Measurements from ENCODE around the gene NIT2.
"Not testable (repeated sequence)": the region's sequence is repeated elsewhere in the genome, so short reads cannot be mapped to it uniquely, and the experiment has no call there.

The NIT2 gene

GRCh38 chr3:100339786-100340185 is 5.2 kb downstream of the NIT2 start:
- DNase-seq, result no peak

DNA sequence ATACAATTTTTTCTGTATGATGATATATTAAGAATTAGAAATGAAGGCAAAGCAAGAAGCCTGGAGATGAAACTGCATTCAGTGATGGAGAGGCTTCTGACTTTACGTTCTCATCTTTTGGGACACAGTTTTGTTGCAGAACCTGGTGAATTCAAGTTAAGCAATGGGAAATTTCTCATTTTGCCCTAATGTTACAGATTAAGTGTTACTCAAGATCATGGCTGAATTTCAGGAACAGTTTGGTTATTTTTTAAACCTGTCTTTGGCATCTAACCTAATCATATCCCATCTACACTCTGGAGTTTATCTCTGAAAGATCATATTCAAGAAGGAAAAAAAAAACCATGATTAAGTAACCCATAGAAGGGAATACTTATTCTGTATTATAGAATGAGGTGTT is 6.0 kb downstream of the NIT2 start:
- DNase-seq, result no peak

- DNase-seq, result no peak
Observed at GRCh38 chr3:100348727-100349126, 14.2 kb downstream of the NIT2 start.

DNA sequence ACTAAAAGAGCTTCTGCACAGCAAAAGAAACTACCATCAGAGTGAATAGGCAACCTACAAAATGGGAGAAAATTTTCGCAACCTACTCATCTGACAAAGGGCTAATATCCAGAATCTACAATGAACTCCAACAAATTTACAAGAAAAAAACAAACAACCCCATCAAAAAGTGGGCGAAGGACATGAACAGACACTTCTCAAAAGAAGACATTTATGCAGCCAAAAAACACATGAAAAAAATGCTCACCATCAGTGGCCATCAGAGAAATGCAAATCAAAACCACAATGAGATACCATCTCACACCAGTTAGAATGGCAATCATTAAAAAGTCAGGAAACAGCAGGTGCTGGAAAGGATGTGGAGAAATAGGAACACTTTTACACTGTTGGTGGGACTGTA is 17.2 kb downstream of the NIT2 start:
- not testable (repeated sequence) for DNase-seq

GRCh38 chr3:100352296-100353231 is 18.0 kb downstream of the NIT2 start:
- no peak for DNase-seq

DNA sequence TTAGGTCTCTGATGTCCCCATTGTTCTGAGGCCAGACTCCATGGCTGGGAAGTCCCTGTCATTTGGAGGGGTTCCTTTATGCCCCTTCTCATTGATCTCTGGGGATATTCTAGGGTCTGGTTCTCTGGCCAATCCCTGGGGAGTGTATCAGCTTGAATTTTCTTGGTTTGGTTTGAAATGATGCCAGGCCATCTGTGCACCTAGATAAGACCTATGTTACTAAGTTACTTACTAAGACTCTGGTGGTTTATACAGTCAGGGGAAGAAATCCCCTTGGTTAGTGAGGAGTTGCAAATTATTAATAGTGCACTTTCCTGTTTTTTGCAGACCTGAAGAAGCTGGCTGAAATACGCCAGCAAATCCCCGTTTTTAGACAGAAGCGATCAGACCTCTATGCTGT is 20.3 kb downstream of the NIT2 start:
- no peak for DNase-seq

DNA sequence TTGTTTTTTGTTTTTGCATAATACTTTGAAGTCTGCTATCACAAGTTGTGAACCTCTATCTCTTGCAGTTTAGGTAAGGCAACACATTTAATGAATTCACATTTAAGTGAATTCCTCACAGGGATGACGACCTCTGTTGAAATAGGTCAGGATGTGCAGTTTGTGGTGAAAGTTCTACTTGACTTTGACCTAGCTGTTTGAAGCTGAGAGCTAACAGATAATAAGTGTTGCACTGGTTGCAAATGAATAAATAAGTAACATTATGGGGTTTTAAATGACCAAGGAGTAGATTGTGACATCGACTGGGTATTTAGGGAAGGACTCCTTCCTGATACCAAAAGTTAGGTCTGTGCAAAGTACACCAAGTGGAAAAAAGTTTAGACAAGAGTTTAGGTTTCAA is 23.9 kb downstream of the NIT2 start:
- no peak for DNase-seq

DNA sequence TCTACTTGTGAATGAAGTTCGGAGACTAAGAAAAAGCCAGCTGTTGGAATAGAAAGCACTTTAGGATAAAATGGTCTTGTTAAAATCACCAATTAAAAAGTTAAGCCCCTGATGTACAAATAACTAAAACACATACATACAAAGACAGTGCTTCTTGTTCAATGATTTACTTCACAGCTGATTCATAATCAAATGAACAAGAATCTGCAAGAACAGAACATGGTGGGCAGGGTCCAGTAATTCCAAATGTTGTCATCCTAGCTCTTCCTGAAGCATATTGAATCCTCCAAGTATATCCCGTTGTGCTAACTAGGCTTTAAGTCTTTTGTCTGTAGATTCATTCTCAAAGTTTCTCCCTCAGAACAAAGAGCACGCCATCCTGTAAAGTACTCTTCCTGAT is 24.5 kb downstream of the NIT2 start:
- no peak for DNase-seq

GRCh38 chr3:100360757-100361496 is 26.4 kb downstream of the NIT2 start:
- DNase-seq, result no peak

GRCh38 chr3:100361897-100362296 is 27.3 kb downstream of the NIT2 start:
- no peak for DNase-seq

GRCh38 chr3:100364421-100364820 is 29.9 kb downstream of the NIT2 start:
- no peak for DNase-seq

DNA sequence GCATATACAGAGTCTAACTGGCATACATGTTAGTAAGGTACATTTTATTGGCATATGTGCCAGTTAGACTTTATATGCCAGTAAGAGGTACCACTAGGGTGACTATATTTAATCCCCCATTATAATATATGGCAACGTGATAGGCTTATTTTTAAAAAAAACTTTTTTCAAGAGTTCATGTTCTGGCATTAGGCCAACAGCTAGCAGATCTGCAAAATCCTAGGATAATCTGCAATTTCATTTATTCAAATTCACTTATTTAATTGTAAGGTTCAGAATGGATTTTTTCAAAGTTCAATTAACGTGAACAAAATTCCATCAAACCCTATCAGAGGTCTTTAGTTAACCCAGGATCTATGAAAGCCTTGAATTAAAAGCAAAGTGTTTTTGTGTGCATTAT is 31.9 kb downstream of the NIT2 start:
- no peak for DNase-seq

DNA sequence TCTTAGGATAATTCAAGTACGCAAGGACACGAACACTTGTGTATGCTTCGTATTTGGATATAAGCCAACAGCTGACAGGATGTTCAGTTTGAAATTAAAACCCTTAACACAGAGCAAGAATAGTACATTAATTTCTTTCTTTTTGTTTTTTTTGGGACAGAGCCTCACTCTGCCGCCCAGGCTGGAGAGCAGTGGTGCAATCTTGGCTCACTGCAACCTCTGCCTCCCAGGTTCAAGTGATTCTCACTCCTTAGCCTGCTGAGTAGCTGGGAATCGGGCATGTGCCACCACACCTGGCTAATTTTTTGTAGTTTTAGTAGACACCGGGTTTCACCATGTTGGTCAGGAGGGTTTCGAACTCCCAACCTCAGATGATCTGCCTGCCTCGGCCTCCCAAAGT is 33.9 kb downstream of the NIT2 start:
- no peak for DNase-seq

GRCh38 chr3:100370756-100371155 is 36.2 kb downstream of the NIT2 start:
- no peak for DNase-seq

- DNase-seq, result no peak
Observed at GRCh38 chr3:100374521-100374920, 40.0 kb downstream of the NIT2 start.

GRCh38 chr3:100376301-100376700 is 41.7 kb downstream of the NIT2 start:
- no peak for DNase-seq

GRCh38 chr3:100384733-100385525 is 50.4 kb downstream of the NIT2 start:
- no peak for DNase-seq

- no peak for DNase-seq
Observed at GRCh38 chr3:100386437-100387074, 52.0 kb downstream of the NIT2 start.

DNA sequence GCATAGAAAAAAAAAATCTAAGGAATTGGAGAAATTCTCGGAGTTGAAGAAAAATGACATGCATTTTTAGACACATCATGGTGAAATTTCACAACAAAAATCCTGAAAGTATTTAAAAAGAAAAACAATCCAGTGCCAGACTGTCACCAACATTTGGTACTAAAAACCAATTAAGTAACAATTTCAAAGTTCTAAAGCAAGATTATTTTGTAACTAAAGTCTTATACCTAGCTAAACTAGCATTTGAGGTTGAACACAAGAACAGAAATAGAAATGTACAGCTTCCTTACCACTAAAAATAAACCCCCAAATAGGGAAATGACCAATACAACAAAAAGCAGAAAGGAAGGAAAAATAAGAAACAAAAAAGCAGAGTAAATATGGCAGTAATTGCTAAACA is 54.5 kb downstream of the NIT2 start:
- DNase-seq, result no peak

- DNase-seq, result no peak
Observed at GRCh38 chr3:100395679-100396431, 61.3 kb downstream of the NIT2 start.

DNA sequence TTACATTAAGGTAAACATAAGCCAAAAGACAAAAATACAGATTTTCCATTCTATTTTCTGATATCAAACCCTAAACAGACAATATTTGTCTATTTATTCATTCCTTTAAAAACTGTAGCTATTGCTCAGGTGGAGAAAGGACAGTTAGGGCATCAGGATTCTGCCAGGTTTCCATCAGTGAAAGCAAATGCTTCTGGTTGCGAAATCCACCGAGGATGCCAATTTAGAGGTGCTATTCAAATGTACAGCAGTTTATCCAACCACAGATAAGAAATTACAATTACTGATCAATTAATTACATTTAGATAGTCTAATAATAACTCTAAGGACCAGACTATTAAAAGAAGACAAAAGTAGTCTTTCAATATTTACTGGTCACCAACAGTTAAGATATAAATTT is 62.4 kb downstream of the NIT2 start:
- no peak for DNase-seq

Measured in DMS79 (cell line).